Keratinocyte (primary cell): ENCODE measurements around the gene ARHGAP45. TPM values are rescaled to one million over a fixed set of nuclear protein-coding genes. Genes with fewer than 3 reads are reported as not detected.
A peak's percentile ranks its signal among the peaks of the same experiment; 100 is the strongest.

Source experiments
- DNase-seq: peaks from one replicate; pipeline ENCODE4 v3.0.0-alpha.2; 2011; ENCODE audit warnings: low read depth, missing footprints, low spot score
- FAIRE-seq: peaks from 2 replicates; lab custom pipeline; 2011; peaks lifted over from hg19 to GRCh38; lab: Jason Lieb, UNC
- H2AFZ ChIP-seq: 2 replicates; pipeline ENCODE4 v1.6.0; 2012; ENCODE audit warnings: low read length, control low read depth, inconsistent platforms; ENCODE audit not compliant: control insufficient read depth
- H3K27ac ChIP-seq: 2 replicates; pipeline ENCODE4 v1.5.1; 2011; ENCODE audit warnings: low read length; ENCODE audit not compliant: control insufficient read depth, insufficient read depth
- H3K27me3 ChIP-seq: 3 replicates; pipeline ENCODE4 v1.6.0; 2011; ENCODE audit warnings: low read length; ENCODE audit not compliant: control insufficient read depth, insufficient read depth; ENCODE audit errors: extremely low read depth
- H3K36me3 ChIP-seq, 2 experiments: 2 replicates in 1 of 2; 3 replicates in 1 of 2; pipeline ENCODE4 v1.5.1; 2011; ENCODE audit warnings: low read length in 2 of 2, mild to moderate bottlenecking in 1 of 2; ENCODE audit not compliant: control insufficient read depth in 2 of 2, insufficient read depth in 2 of 2; ENCODE audit errors: extremely low read depth in 1 of 2
- H3K4me1 ChIP-seq: 3 replicates; pipeline ENCODE4 v1.5.1; 2011; ENCODE audit warnings: low read length; ENCODE audit not compliant: control insufficient read depth, insufficient read depth; ENCODE audit errors: extremely low read depth
- H3K4me2 ChIP-seq: 3 replicates; pipeline ENCODE4 v1.6.0; 2011; ENCODE audit warnings: low read depth, low read length; ENCODE audit not compliant: control insufficient read depth, insufficient read depth; ENCODE audit errors: extremely low read depth
- H3K4me3 ChIP-seq, 3 experiments: fragments of 200-600 bp in 1 of 3; sonication (generic) in 1 of 3; 2 replicates in 2 of 3; 3 replicates in 1 of 3; pipeline ENCODE4 v1.5.1; 2011 to 2016; ENCODE audit warnings: low read length in 3 of 3, mild to moderate bottlenecking in 3 of 3, control low read depth in 2 of 3, inconsistent platforms in 1 of 3, low read depth in 1 of 3, mixed read lengths in 1 of 3, mixed run types in 1 of 3, moderate library complexity in 1 of 3; ENCODE audit not compliant: control insufficient read depth in 2 of 3, insufficient read depth in 2 of 3; ENCODE audit errors: extremely low read depth in 1 of 3
- H3K79me2 ChIP-seq: 2 replicates; pipeline ENCODE4 v1.6.0; 2012; ENCODE audit warnings: low read length; ENCODE audit not compliant: control insufficient read depth, insufficient read depth
- H3K9ac ChIP-seq: 3 replicates; pipeline ENCODE4 v1.6.0; 2011; ENCODE audit warnings: low read length; ENCODE audit not compliant: control insufficient read depth, insufficient read depth; ENCODE audit errors: extremely low read depth
- H3K9me1 ChIP-seq: 3 replicates; pipeline ENCODE4 v1.6.0; 2011; ENCODE audit warnings: low read length; ENCODE audit not compliant: control insufficient read depth, insufficient read depth; ENCODE audit errors: extremely low read depth
- H3K9me3 ChIP-seq: 2 replicates; pipeline ENCODE4 v1.5.1; 2012; ENCODE audit warnings: low read depth, low read length; ENCODE audit not compliant: control insufficient read depth
- H4K20me1 ChIP-seq: 3 replicates; pipeline ENCODE4 v1.6.0; 2011; ENCODE audit warnings: low read length; ENCODE audit not compliant: control insufficient read depth, insufficient read depth; ENCODE audit errors: extremely low read depth
- EZH2 ChIP-seq: IDR thresholded peaks from one replicate; pipeline ENCODE4 v1.6.1; 2012; ENCODE audit warnings: inconsistent platforms, mild to moderate bottlenecking, low read length, moderate library complexity
- dilution Hi-C: fragments of 300-500 bp; cut with MboI; formaldehyde crosslinking; loops from one replicate; pipeline ENCODE4 v1.7.0; 2020; ENCODE audit warnings: low sequenced_read_pairs; ENCODE audit not compliant: extremely low pct_ligation_motif_present
- polyA plus RNA-seq, 5 experiments: library from polyadenylated mRNA; depleted of rRNA in 3 of 5; stranded (reverse) in 3 of 5; stranded (forward) in 1 of 5; unstranded in 1 of 5; fragments of >200 nt; gene quantifications; 1 replicate in 1 of 5; 2 replicates in 3 of 5; 3 replicates in 1 of 5; pipeline versions ENCODE4 v1.2.1 to v1.2.3, GENCODE V29; 2011 to 2012; ENCODE audit warnings: missing spikeins in 2 of 5, low read depth in 1 of 5, low replicate concordance in 1 of 5
- TF ChIP-seq, protein P1 (sequence below), 3 experiments: IDR thresholded peaks in 1 of 3; conservative IDR thresholded peaks in 1 of 3; optimal IDR thresholded peaks in 1 of 3; 2 replicates in 2 of 3; 3 replicates in 1 of 3; pipeline versions ENCODE3 to v1.5.1; 2011; ENCODE audit warnings: low read length in 3 of 3, mild to moderate bottlenecking in 3 of 3, moderate library complexity in 2 of 3, control low read depth in 1 of 3, inconsistent platforms in 1 of 3; ENCODE audit not compliant: insufficient read depth in 2 of 3; ENCODE audit errors: extremely low read depth in 1 of 3

The ARHGAP45 gene
- polyA plus RNA-seq, 1 donor (not counting 4 experiments of a cell fraction or from before 2014, with no cell fraction given), result 0.56 TPM

DNA sequence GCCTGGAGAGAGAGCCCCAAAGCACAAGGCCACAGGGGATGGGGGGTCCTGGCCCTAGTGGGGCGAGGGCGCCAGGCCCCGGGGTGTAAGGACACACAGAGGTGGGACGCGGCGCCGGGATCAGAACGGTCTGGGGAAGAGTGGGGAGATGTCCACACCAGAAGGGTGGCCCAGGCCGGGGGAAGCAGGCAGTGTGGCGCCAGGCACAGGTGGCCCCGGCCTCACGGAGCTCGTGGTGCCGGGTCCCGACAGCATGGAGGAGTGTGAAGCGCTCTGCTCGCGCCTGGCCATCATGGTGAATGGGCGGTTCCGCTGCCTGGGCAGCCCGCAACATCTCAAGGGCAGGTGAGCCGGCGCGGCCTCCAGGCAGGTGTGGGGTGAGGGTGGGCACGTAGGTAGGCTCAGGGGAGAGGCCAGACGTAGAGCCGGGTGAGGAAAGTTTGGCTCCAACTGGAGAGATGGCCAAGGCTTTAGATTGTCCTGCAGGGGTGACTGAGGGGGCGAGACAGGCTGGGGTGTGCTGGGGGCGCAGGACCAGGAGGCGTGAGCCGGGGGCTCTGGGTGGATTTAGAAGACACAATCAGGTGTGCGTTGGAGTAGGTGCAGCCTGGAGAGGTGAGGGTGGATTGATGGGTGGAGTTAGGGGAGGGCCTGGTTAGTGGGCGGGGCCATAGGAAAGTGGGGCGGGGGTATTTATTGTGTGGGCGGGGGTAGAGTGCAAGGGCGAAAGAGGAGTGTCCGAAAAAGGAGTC is 2.9 kb upstream of the ARHGAP45 start:
- H2AFZ ChIP-seq, result no peak overlapping the region
- no peaks in the 10 kb centered on the region for H4K20me1 ChIP-seq
- no peak overlapping the region for H3K4me3 ChIP-seq
- peaks cover 24% of the 10 kb centered on the region for H3K4me1 ChIP-seq
- no peak overlapping the region for H3K9ac ChIP-seq
- H3K27ac ChIP-seq, result no peak overlapping the region
- TF ChIP-seq, protein P1, sequence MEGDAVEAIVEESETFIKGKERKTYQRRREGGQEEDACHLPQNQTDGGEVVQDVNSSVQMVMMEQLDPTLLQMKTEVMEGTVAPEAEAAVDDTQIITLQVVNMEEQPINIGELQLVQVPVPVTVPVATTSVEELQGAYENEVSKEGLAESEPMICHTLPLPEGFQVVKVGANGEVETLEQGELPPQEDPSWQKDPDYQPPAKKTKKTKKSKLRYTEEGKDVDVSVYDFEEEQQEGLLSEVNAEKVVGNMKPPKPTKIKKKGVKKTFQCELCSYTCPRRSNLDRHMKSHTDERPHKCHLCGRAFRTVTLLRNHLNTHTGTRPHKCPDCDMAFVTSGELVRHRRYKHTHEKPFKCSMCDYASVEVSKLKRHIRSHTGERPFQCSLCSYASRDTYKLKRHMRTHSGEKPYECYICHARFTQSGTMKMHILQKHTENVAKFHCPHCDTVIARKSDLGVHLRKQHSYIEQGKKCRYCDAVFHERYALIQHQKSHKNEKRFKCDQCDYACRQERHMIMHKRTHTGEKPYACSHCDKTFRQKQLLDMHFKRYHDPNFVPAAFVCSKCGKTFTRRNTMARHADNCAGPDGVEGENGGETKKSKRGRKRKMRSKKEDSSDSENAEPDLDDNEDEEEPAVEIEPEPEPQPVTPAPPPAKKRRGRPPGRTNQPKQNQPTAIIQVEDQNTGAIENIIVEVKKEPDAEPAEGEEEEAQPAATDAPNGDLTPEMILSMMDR (optimal IDR thresholded peaks at IDR 0.05 in 1 of 3, IDR thresholded peaks at IDR 0.05 in 1 of 3, conservative IDR thresholded peaks at IDR 0.05 in 1 of 3; ENCODE audit: extremely low read depth in 1 of 3, insufficient read depth in 2 of 3, low read length in 3 of 3), result no peak
- TF ChIP-seq EZH2, result no peak
- H3K9me1 ChIP-seq, result no peaks in the 10 kb centered on the region
- FAIRE-seq, result no peak
- no peak overlapping the region for H3K4me2 ChIP-seq
- no peak for DNase-seq
- peaks cover 4% of the 10 kb centered on the region for H3K27me3 ChIP-seq
- peaks cover 0 to 5% of the 10 kb centered on the region in 2 experiments for H3K36me3 ChIP-seq
- H3K9me3 ChIP-seq, result no peaks in the 10 kb centered on the region
- no peaks in the 10 kb centered on the region for H3K79me2 ChIP-seq
- dilution Hi-C loops, result no loop called here

DNA sequence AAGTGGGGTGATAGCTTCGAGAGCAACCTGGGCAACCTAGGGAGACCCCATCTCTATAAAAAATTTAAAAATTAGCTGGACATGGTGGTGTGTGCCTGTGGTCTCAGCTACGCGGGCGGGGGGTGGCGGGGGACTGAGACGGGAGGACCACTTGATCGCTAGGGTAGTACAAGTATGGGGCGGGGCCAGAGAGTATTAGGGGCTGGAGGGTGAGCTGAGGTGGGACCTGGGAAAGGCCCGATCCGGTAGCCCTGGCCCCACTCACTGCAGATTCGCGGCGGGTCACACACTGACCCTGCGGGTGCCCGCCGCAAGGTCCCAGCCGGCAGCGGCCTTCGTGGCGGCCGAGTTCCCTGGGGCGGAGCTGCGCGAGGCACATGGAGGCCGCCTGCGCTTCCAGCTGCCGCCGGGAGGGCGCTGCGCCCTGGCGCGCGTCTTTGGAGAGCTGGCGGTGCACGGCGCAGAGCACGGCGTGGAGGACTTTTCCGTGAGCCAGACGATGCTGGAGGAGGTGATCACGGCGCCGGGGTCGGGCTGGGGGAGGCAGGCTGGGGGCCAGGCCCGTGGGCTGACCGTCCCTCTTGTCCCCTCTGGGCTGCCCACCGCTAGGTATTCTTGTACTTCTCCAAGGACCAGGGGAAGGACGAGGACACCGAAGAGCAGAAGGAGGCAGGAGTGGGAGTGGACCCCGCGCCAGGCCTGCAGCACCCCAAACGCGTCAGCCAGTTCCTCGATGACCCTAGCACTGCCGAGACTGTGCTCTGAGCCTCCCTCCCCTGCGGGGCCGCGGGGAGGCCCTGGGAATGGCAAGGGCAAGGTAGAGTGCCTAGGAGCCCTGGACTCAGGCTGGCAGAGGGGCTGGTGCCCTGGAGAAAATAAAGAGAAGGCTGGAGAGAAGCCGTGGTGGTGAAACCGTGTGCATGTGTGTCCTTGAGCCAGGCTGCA is 2.0 kb upstream of the ARHGAP45 start:
- H3K36me3 ChIP-seq, result peaks cover 0 to 5% of the 10 kb centered on the region in 2 experiments
- peak overlapping the region; percentile 8 for H3K4me2 ChIP-seq
- H3K9me1 ChIP-seq, result no peaks in the 10 kb centered on the region
- no peak overlapping the region for H2AFZ ChIP-seq
- no peaks in the 10 kb centered on the region for H3K9me3 ChIP-seq
- H3K4me3 ChIP-seq, result no peak overlapping the region
- DNase-seq (no peak), FAIRE-seq (no peak)
- no peaks in the 10 kb centered on the region for H3K79me2 ChIP-seq
- dilution Hi-C loops, result no loop called here
- H3K27ac ChIP-seq, result no peak overlapping the region
- peaks cover 24% of the 10 kb centered on the region for H3K4me1 ChIP-seq
- H3K9ac ChIP-seq, result no peak overlapping the region
- H3K27me3 ChIP-seq, result peaks cover 8% of the 10 kb centered on the region
- TF ChIP-seq EZH2, result no peak
- TF ChIP-seq, protein P1 (optimal IDR thresholded peaks at IDR 0.05 in 1 of 3, IDR thresholded peaks at IDR 0.05 in 1 of 3, conservative IDR thresholded peaks at IDR 0.05 in 1 of 3; ENCODE audit: extremely low read depth in 1 of 3, insufficient read depth in 2 of 3, low read length in 3 of 3), result peak; percentile 50 to 89 (median 85)
- H4K20me1 ChIP-seq, result no peaks in the 10 kb centered on the region
